HCT116 (cell line): ENCODE measurements around the gene MYO1E. TPM values are rescaled to one million over a fixed set of nuclear protein-coding genes. Genes with fewer than 3 reads are reported as not detected.

ENCODE experiments used
- ATAC-seq: fragments of 200-7000 bp; cut with Tn5 transposase; 2 replicates; pipeline ENCODE4 v1.9.1; 2020; ENCODE audit warnings: mild to moderate bottlenecking, moderate library complexity
- BruUV-seq: library from RNA; stranded (reverse); fragments of 400-500 nt; replicated peaks from 2 replicates; lab custom pipeline; 2021; lab: Mats Ljungman, UMichigan
- CTCF ChIA-PET: fragments of 300-600 bp; sonication (Branson Sonifier 250); formaldehyde crosslinking; loops from one replicate; lab custom pipeline; 2021; ENCODE audit warnings: antibody characterized with exemption; lab: Charles Lee
- POLR2A ChIA-PET: fragments of 300-600, 350-600 bp; sonication (Branson Sonifier 250); formaldehyde crosslinking; loops from one replicate; lab custom pipeline; 2021; ENCODE audit warnings: antibody characterized with exemption; lab: Charles Lee
- RAD21 ChIA-PET, 2 experiments: fragments of 300-600 bp; sonication (Branson Sonifier 250); formaldehyde crosslinking; loops; one replicate each; lab custom pipeline; 2023; ENCODE audit warnings: low total read pairs in 2 of 2; ENCODE audit not compliant: uncharacterized antibody in 2 of 2, unreplicated experiment in 2 of 2, low non-redundant PET in 1 of 2; lab: Charles Lee
- DNase-seq: peaks from one replicate; pipeline ENCODE4 v3.0.0-alpha.2; 2010; ENCODE audit warnings: low read depth, low spot score
- H2AFZ ChIP-seq: fragments of 200-600 bp; shearing (Covaris generic), sonication (generic); 2 replicates; pipeline ENCODE4 v1.6.1; 2017; ENCODE audit warnings: low read depth, mixed run types, mixed read lengths, antibody characterized with exemption, low read length; ENCODE audit not compliant: poor library complexity, severe bottlenecking
- H3K27ac ChIP-seq: 2 replicates; pipeline ENCODE4 v1.5.1; 2012; ENCODE audit warnings: low read depth, low read length
- H3K27me3 ChIP-seq: fragments of 200-600 bp; sonication (generic); 2 replicates; pipeline ENCODE4 v1.6.1; 2016; ENCODE audit warnings: mixed run types, low read length, mixed read lengths; ENCODE audit not compliant: insufficient read depth
- H3K36me3 ChIP-seq, 2 experiments: fragments of 200-500 bp in 1 of 2; fragments of 200-600 bp in 1 of 2; sonication (Bioruptor generic) in 1 of 2; sonication (generic) in 1 of 2; 2 replicates each; pipeline versions ENCODE4 v1.5.1 to v1.6.1; 2014 to 2016; ENCODE audit warnings: low read length in 2 of 2, inconsistent platforms in 1 of 2, mixed read lengths in 1 of 2, mixed run types in 1 of 2; ENCODE audit not compliant: insufficient read depth in 2 of 2, control insufficient read depth in 1 of 2
- H3K4me1 ChIP-seq, 2 experiments: fragments of 200-600 bp in 1 of 2; sonication (generic) in 1 of 2; 2 replicates each; pipeline versions ENCODE4 v1.5.1 to v1.6.1; 2012 to 2017; ENCODE audit warnings: low read length in 2 of 2, inconsistent platforms in 1 of 2, mild to moderate bottlenecking in 1 of 2, mixed read lengths in 1 of 2, mixed run types in 1 of 2, moderate library complexity in 1 of 2; ENCODE audit not compliant: insufficient read depth in 2 of 2, control insufficient read depth in 1 of 2
- H3K4me2 ChIP-seq: fragments of 200-600 bp; sonication (generic); 2 replicates; pipeline ENCODE4 v1.6.1; 2017; ENCODE audit warnings: mixed run types, low read length, mixed read lengths
- H3K4me3 ChIP-seq, 2 experiments: fragments of 200-600 bp in 1 of 2; sonication (generic) in 1 of 2; replicated peaks in 1 of 2; 2 replicates each; pipeline ENCODE4 v1.5.1; 2011 to 2016; ENCODE audit warnings: low read length in 2 of 2, control low read depth in 1 of 2, low read depth in 1 of 2, mild to moderate bottlenecking in 1 of 2, mixed read lengths in 1 of 2, mixed run types in 1 of 2
- H3K79me2 ChIP-seq: fragments of 200-600 bp; sonication (generic); 2 replicates; pipeline ENCODE4 v1.6.1; 2017; ENCODE audit warnings: mild to moderate bottlenecking, mixed run types, low read length, moderate library complexity, mixed read lengths; ENCODE audit not compliant: insufficient read depth
- H3K9ac ChIP-seq: fragments of 200-600 bp; sonication (generic); 2 replicates; pipeline ENCODE4 v1.6.1; 2016; ENCODE audit warnings: low read length, mixed read lengths
- H3K9me2 ChIP-seq: fragments of 200-600 bp; sonication (generic), shearing (Covaris generic); 2 replicates; pipeline ENCODE4 v1.6.1; 2017; ENCODE audit warnings: mixed run types, mild to moderate bottlenecking, moderate library complexity; ENCODE audit not compliant: insufficient read depth
- H3K9me3 ChIP-seq, 2 experiments: fragments of 200-500 bp in 1 of 2; fragments of 200-600 bp in 1 of 2; sonication (Bioruptor generic) in 1 of 2; sonication (generic) in 1 of 2; 2 replicates each; pipeline ENCODE4 v1.6.1; 2014 to 2017; ENCODE audit warnings: low read length in 2 of 2, mixed read lengths in 2 of 2, inconsistent platforms in 1 of 2, low read depth in 1 of 2, mild to moderate bottlenecking in 1 of 2, mixed run types in 1 of 2, moderate library complexity in 1 of 2; ENCODE audit not compliant: control insufficient read depth in 1 of 2, insufficient read depth in 1 of 2
- H4K20me1 ChIP-seq: fragments of 200-600 bp; sonication (generic), shearing (Covaris generic); 2 replicates; pipeline ENCODE4 v1.6.1; 2017; ENCODE audit warnings: mixed run types, mild to moderate bottlenecking, moderate library complexity; ENCODE audit not compliant: insufficient read depth
- CBX3 ChIP-seq: IDR thresholded peaks from 2 replicates; pipeline ENCODE4 v1.6.1; 2012; ENCODE audit warnings: low read depth
- CEBPB ChIP-seq: IDR thresholded peaks from 2 replicates; pipeline ENCODE4 v1.6.1; 2012; ENCODE audit warnings: low read depth
- ELF1 ChIP-seq: IDR thresholded peaks from 2 replicates; pipeline ENCODE4 v1.6.1; 2012; ENCODE audit warnings: low read depth, borderline replicate concordance
- FOSL1 ChIP-seq: IDR thresholded peaks from 2 replicates; pipeline ENCODE4 v1.6.1; 2012; ENCODE audit warnings: low read depth
- JUND ChIP-seq: IDR thresholded peaks from 2 replicates; pipeline ENCODE4 v1.6.1; 2012
- POLR2A ChIP-seq: IDR thresholded peaks from 2 replicates; pipeline ENCODE4 v1.7.0; 2011; ENCODE audit warnings: borderline replicate concordance; ENCODE audit not compliant: insufficient read depth, insufficient read length; ENCODE audit errors: extremely low read depth
- RAD21 ChIP-seq: IDR thresholded peaks from 2 replicates; pipeline ENCODE4 v1.6.1; 2012; ENCODE audit warnings: low read depth, mild to moderate bottlenecking
- REST ChIP-seq: IDR thresholded peaks from 2 replicates; pipeline ENCODE4 v1.6.1; 2012; ENCODE audit warnings: low read depth
- SIN3A ChIP-seq: IDR thresholded peaks from 2 replicates; pipeline ENCODE4 v1.6.1; 2012; ENCODE audit warnings: low read depth
- SP1 ChIP-seq: IDR thresholded peaks from 2 replicates; pipeline ENCODE4 v1.6.1; 2012; ENCODE audit warnings: low read depth
- ZBTB33 ChIP-seq: IDR thresholded peaks from 2 replicates; pipeline ENCODE4 v1.6.1; 2011; ENCODE audit warnings: mild to moderate bottlenecking, low read length, moderate library complexity; ENCODE audit not compliant: insufficient replicate concordance; ENCODE audit errors: extremely low read depth
- intact Hi-C: fragments of 100-400 bp; cut with micrococcal nuclease; formaldehyde crosslinking; loops from 2 replicates; pipeline ENCODE4 v1.10.0; 2022
- total RNA-seq: library from RNA; stranded (reverse); gene quantifications from one replicate; pipeline ENCODE4 v1.2.1, GENCODE V29; 2021; ENCODE audit not compliant: unreplicated experiment
- TF ChIP-seq, protein P1 (sequence below): IDR thresholded peaks from 2 replicates; pipeline ENCODE4 v1.6.1; 2012
- TF ChIP-seq, protein P2 (sequence below), 3 experiments: fragments of 200-600 bp in 1 of 3; sonication (generic) in 1 of 3; IDR thresholded peaks in 2 of 3; conservative IDR thresholded peaks in 1 of 3; 2 replicates each; pipeline ENCODE4 v1.5.1; 2012 to 2017; ENCODE audit warnings: low read depth in 2 of 3, low read length in 2 of 3, antibody characterized with exemption in 1 of 3, borderline replicate concordance in 1 of 3, control low read depth in 1 of 3, mild to moderate bottlenecking in 1 of 3, mixed read lengths in 1 of 3, mixed run types in 1 of 3, moderate library complexity in 1 of 3; ENCODE audit not compliant: insufficient read depth in 1 of 3

Gene MYO1E
- total RNA-seq, 1 experiment from 2014 or later: 182 TPM

GRCh38 chr15:59268852-59269407, 103.7 kb downstream of the MYO1E start (continued):
- no peak for TF ChIP-seq REST

- intact Hi-C loops: no loop called here
- H2AFZ ChIP-seq: no peak overlapping the region
- H4K20me1 ChIP-seq: no peaks in the 10 kb centered on the region
- peak overlapping the region; percentile 54 for H3K27ac ChIP-seq
- H3K4me1 ChIP-seq: peaks cover 37 to 71% of the 10 kb centered on the region in 2 experiments
- POLR2A ChIA-PET: interaction anchor here (0.7 kb wide), 1 partner anchor 108 kb away, joined by 5 read pairs; no protein-coding TSS in a partner anchor
- ATAC-seq (peak; percentile 75), DNase-seq (no peak)
- H3K9ac ChIP-seq: peak overlapping the region; percentile 34
- peak overlapping the region; percentile 72 for H3K4me2 ChIP-seq
- CTCF ChIA-PET: no interaction called here
- no peaks in the 10 kb centered on the region for H3K9me3 ChIP-seq
- no peaks in the 10 kb centered on the region for H3K36me3 ChIP-seq
- no peaks in the 10 kb centered on the region for H3K9me2 ChIP-seq
- H3K79me2 ChIP-seq: peaks cover 10% of the 10 kb centered on the region; the same call in 1 of the 2 replicates
- peak overlapping the region in 1 of 2 experiments; percentile 29; a peak in 2 of 4 replicates for H3K4me3 ChIP-seq
- no TSS peak for BruUV-seq
- RAD21 ChIA-PET: no interaction called here
- no peaks in the 10 kb centered on the region for H3K27me3 ChIP-seq
- TF ChIP-seq CBX3: peak; percentile 66; the same call in 1 of the 2 replicates
- TF ChIP-seq CEBPB: no peak; the same call in 1 of the 2 replicates
- TF ChIP-seq SIN3A: no peak
- TF ChIP-seq, protein P1, sequence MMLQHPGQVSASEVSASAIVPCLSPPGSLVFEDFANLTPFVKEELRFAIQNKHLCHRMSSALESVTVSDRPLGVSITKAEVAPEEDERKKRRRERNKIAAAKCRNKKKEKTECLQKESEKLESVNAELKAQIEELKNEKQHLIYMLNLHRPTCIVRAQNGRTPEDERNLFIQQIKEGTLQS: no peak
- TF ChIP-seq ZBTB33: no peak
- TF ChIP-seq ELF1: no peak
- peak; percentile 66 for TF ChIP-seq SP1
- TF ChIP-seq, protein P2, sequence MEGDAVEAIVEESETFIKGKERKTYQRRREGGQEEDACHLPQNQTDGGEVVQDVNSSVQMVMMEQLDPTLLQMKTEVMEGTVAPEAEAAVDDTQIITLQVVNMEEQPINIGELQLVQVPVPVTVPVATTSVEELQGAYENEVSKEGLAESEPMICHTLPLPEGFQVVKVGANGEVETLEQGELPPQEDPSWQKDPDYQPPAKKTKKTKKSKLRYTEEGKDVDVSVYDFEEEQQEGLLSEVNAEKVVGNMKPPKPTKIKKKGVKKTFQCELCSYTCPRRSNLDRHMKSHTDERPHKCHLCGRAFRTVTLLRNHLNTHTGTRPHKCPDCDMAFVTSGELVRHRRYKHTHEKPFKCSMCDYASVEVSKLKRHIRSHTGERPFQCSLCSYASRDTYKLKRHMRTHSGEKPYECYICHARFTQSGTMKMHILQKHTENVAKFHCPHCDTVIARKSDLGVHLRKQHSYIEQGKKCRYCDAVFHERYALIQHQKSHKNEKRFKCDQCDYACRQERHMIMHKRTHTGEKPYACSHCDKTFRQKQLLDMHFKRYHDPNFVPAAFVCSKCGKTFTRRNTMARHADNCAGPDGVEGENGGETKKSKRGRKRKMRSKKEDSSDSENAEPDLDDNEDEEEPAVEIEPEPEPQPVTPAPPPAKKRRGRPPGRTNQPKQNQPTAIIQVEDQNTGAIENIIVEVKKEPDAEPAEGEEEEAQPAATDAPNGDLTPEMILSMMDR (IDR thresholded peaks at IDR 0.05 in 2 of 3, conservative IDR thresholded peaks at IDR 0.05 in 1 of 3; ENCODE audit: borderline replicate concordance in 1 of 3, insufficient read depth in 1 of 3, low read depth in 2 of 3, low read length in 2 of 3): no peak
- no peak for TF ChIP-seq POLR2A
- peak; percentile 81 for TF ChIP-seq FOSL1
- TF ChIP-seq JUND: peak; percentile 73
- TF ChIP-seq RAD21: peak; percentile 13; the same call in 1 of the 2 replicates
Observed at GRCh38 chr15:59268168-59268851, 104.4 kb downstream of the MYO1E start.
